Thoracic aorta (tissue), 2 donors: Measurements from ENCODE around the gene SHH. TPM values are rescaled to one million over a fixed set of nuclear protein-coding genes. Genes with fewer than 3 reads are reported as not detected.

ENCODE experiments used
- ATAC-seq: fragments of 150-250 bp; one replicate; pipeline ENCODE4 v1.8.0; 2017; ENCODE audit warnings: low read depth; ENCODE audit not compliant: insufficient number of reproducible peaks, low FRiP score
- DNase-seq: peaks from one replicate; pipeline ENCODE4 v3.0.0-alpha.2; 2020; ENCODE audit warnings: low spot score
- H3K27ac ChIP-seq, 2 donors: fragments of 200-600 bp; sonication (generic); 1 replicate in 1 of 2; 2 replicates in 1 of 2; pipeline ENCODE4 v1.5.1; 2016; ENCODE audit warnings: mild to moderate bottlenecking in 2 of 2, moderate library complexity in 2 of 2
- H3K27me3 ChIP-seq: fragments of 200-600 bp; sonication (generic); replicated peaks from 2 replicates; pipeline ENCODE4 v1.6.0; 2016; ENCODE audit warnings: mild to moderate bottlenecking; ENCODE audit not compliant: insufficient read depth
- H3K36me3 ChIP-seq: fragments of 200-600 bp; sonication (generic); one replicate; pipeline ENCODE4 v1.5.1; 2016
- H3K4me1 ChIP-seq, 2 donors: fragments of 200-600 bp; sonication (generic); 1 replicate in 1 of 2; 2 replicates in 1 of 2; pipeline versions ENCODE4 v1.5.1 to v1.6.0; 2016; ENCODE audit warnings: low read depth in 2 of 2, mild to moderate bottlenecking in 1 of 2; ENCODE audit not compliant: control insufficient read depth in 1 of 2
- H3K4me3 ChIP-seq: fragments of 200-600 bp; sonication (generic); 2 replicates; pipeline ENCODE4 v1.5.1; 2016; ENCODE audit warnings: mild to moderate bottlenecking
- H3K9me3 ChIP-seq: fragments of 200-600 bp; sonication (generic); 2 replicates; pipeline ENCODE4 v1.5.1; 2016
- CTCF ChIP-seq: fragments of 200-600 bp; sonication (generic); IDR thresholded peaks from one replicate; pipeline ENCODE4 v1.5.1; 2019; ENCODE audit warnings: antibody characterized with exemption
- total RNA-seq, 2 donors: library from RNA; depleted of rRNA; stranded (reverse); fragments of >200 nt; gene quantifications; one replicate each; pipeline versions ENCODE4 v1.1.0 to v1.2.3, GENCODE V29; 2016

Gene SHH
- total RNA-seq, 2 donors from 2014 or later: 0.28 TPM; not detected in 1

GRCh38 chr7:155763691-155764437, 48.4 kb downstream of the SHH start:
- Histone ChIP-seq H3K4me1 (peaks cover 3 to 8% of the 10 kb centered on the region in 2 donors), H3K36me3 (peaks cover 27% of the 10 kb centered on the region)
- no peak for DNase-seq

GRCh38 chr7:155763122-155763521, 49.1 kb downstream of the SHH start:
- Histone ChIP-seq H3K9me3 (no peaks in the 10 kb centered on the region), H3K4me1 (peaks cover 3 to 8% of the 10 kb centered on the region in 2 donors), H3K4me3 (no peak overlapping the region), H3K36me3 (peaks cover 27% of the 10 kb centered on the region), H3K27ac (no peak overlapping the region), H3K27me3 (no peaks in the 10 kb centered on the region)
- no peak for DNase-seq
- no peak for ATAC-seq
- no peak for TF ChIP-seq CTCF

More at GRCh38 chr7:155763691-155764437, 48.4 kb downstream of the SHH start:
- H3K27me3 ChIP-seq: no peaks in the 10 kb centered on the region
- no peak overlapping the region for H3K4me3 ChIP-seq
- TF ChIP-seq CTCF: no peak
- H3K27ac ChIP-seq: no peak overlapping the region
- H3K9me3 ChIP-seq: no peaks in the 10 kb centered on the region
- ATAC-seq: no peak

GRCh38 chr7:155762655-155763054, 49.6 kb downstream of the SHH start:
- no peak for TF ChIP-seq CTCF
- Histone ChIP-seq H3K36me3 (peaks cover 27% of the 10 kb centered on the region), H3K4me3 (no peak overlapping the region), H3K27me3 (no peaks in the 10 kb centered on the region), H3K4me1 (peaks cover 3 to 8% of the 10 kb centered on the region in 2 donors), H3K9me3 (no peaks in the 10 kb centered on the region), H3K27ac (no peak overlapping the region)
- no peak for DNase-seq
- no peak for ATAC-seq

- Histone ChIP-seq H3K4me3 (no peak overlapping the region), H3K4me1 (peaks cover 3 to 8% of the 10 kb centered on the region in 2 donors), H3K36me3 (peaks cover 27% of the 10 kb centered on the region), H3K27ac (no peak overlapping the region), H3K27me3 (no peaks in the 10 kb centered on the region), H3K9me3 (no peaks in the 10 kb centered on the region)
- DNase-seq (no peak), ATAC-seq (no peak)
- no peak for TF ChIP-seq CTCF
Measured at GRCh38 chr7:155762036-155762435, 50.2 kb downstream of the SHH start.

- Histone ChIP-seq H3K27me3 (no peaks in the 10 kb centered on the region), H3K36me3 (peaks cover 23% of the 10 kb centered on the region), H3K27ac (no peak overlapping the region), H3K4me3 (no peak overlapping the region), H3K4me1 (peaks cover 3 to 8% of the 10 kb centered on the region in 2 donors), H3K9me3 (no peaks in the 10 kb centered on the region)
- no peak for DNase-seq
- no peak for ATAC-seq
- TF ChIP-seq CTCF: no peak
Measured at GRCh38 chr7:155761162-155761561, 51.1 kb downstream of the SHH start.
